Keratinocyte (primary cell): ENCODE measurements around the gene FOXJ3. TPM values are rescaled to one million over a fixed set of nuclear protein-coding genes. Genes with fewer than 3 reads are reported as not detected.

ENCODE experiments used
- DNase-seq: peaks from one replicate; pipeline ENCODE4 v3.0.0-alpha.2; 2011; ENCODE audit warnings: low read depth, missing footprints, low spot score
- FAIRE-seq: peaks from 2 replicates; lab custom pipeline; 2011; peaks lifted over from hg19 to GRCh38; lab: Jason Lieb, UNC
- H2AFZ ChIP-seq: 2 replicates; pipeline ENCODE4 v1.6.0; 2012; ENCODE audit warnings: low read length, control low read depth, inconsistent platforms; ENCODE audit not compliant: control insufficient read depth
- H3K27ac ChIP-seq: 2 replicates; pipeline ENCODE4 v1.5.1; 2011; ENCODE audit warnings: low read length; ENCODE audit not compliant: control insufficient read depth, insufficient read depth
- H3K27me3 ChIP-seq: 3 replicates; pipeline ENCODE4 v1.6.0; 2011; ENCODE audit warnings: low read length; ENCODE audit not compliant: control insufficient read depth, insufficient read depth; ENCODE audit errors: extremely low read depth
- H3K36me3 ChIP-seq, 2 experiments: 2 replicates in 1 of 2; 3 replicates in 1 of 2; pipeline ENCODE4 v1.5.1; 2011; ENCODE audit warnings: low read length in 2 of 2, mild to moderate bottlenecking in 1 of 2; ENCODE audit not compliant: control insufficient read depth in 2 of 2, insufficient read depth in 2 of 2; ENCODE audit errors: extremely low read depth in 1 of 2
- H3K4me1 ChIP-seq: 3 replicates; pipeline ENCODE4 v1.5.1; 2011; ENCODE audit warnings: low read length; ENCODE audit not compliant: control insufficient read depth, insufficient read depth; ENCODE audit errors: extremely low read depth
- H3K4me2 ChIP-seq: 3 replicates; pipeline ENCODE4 v1.6.0; 2011; ENCODE audit warnings: low read depth, low read length; ENCODE audit not compliant: control insufficient read depth, insufficient read depth; ENCODE audit errors: extremely low read depth
- H3K4me3 ChIP-seq, 3 experiments: fragments of 200-600 bp in 1 of 3; sonication (generic) in 1 of 3; 2 replicates in 2 of 3; 3 replicates in 1 of 3; pipeline ENCODE4 v1.5.1; 2011 to 2016; ENCODE audit warnings: low read length in 3 of 3, mild to moderate bottlenecking in 3 of 3, control low read depth in 2 of 3, inconsistent platforms in 1 of 3, low read depth in 1 of 3, mixed read lengths in 1 of 3, mixed run types in 1 of 3, moderate library complexity in 1 of 3; ENCODE audit not compliant: control insufficient read depth in 2 of 3, insufficient read depth in 2 of 3; ENCODE audit errors: extremely low read depth in 1 of 3
- H3K79me2 ChIP-seq: 2 replicates; pipeline ENCODE4 v1.6.0; 2012; ENCODE audit warnings: low read length; ENCODE audit not compliant: control insufficient read depth, insufficient read depth
- H3K9ac ChIP-seq: 3 replicates; pipeline ENCODE4 v1.6.0; 2011; ENCODE audit warnings: low read length; ENCODE audit not compliant: control insufficient read depth, insufficient read depth; ENCODE audit errors: extremely low read depth
- H3K9me1 ChIP-seq: 3 replicates; pipeline ENCODE4 v1.6.0; 2011; ENCODE audit warnings: low read length; ENCODE audit not compliant: control insufficient read depth, insufficient read depth; ENCODE audit errors: extremely low read depth
- H3K9me3 ChIP-seq: 2 replicates; pipeline ENCODE4 v1.5.1; 2012; ENCODE audit warnings: low read depth, low read length; ENCODE audit not compliant: control insufficient read depth
- H4K20me1 ChIP-seq: 3 replicates; pipeline ENCODE4 v1.6.0; 2011; ENCODE audit warnings: low read length; ENCODE audit not compliant: control insufficient read depth, insufficient read depth; ENCODE audit errors: extremely low read depth
- EZH2 ChIP-seq: IDR thresholded peaks from one replicate; pipeline ENCODE4 v1.6.1; 2012; ENCODE audit warnings: inconsistent platforms, mild to moderate bottlenecking, low read length, moderate library complexity
- dilution Hi-C: fragments of 300-500 bp; cut with MboI; formaldehyde crosslinking; loops from one replicate; pipeline ENCODE4 v1.7.0; 2020; ENCODE audit warnings: low sequenced_read_pairs; ENCODE audit not compliant: extremely low pct_ligation_motif_present
- polyA plus RNA-seq, 5 experiments: library from polyadenylated mRNA; depleted of rRNA in 3 of 5; stranded (reverse) in 3 of 5; stranded (forward) in 1 of 5; unstranded in 1 of 5; fragments of >200 nt; gene quantifications; 1 replicate in 1 of 5; 2 replicates in 3 of 5; 3 replicates in 1 of 5; pipeline versions ENCODE4 v1.2.1 to v1.2.3, GENCODE V29; 2011 to 2012; ENCODE audit warnings: missing spikeins in 2 of 5, low read depth in 1 of 5, low replicate concordance in 1 of 5
- TF ChIP-seq, protein P1 (sequence below), 3 experiments: IDR thresholded peaks in 1 of 3; conservative IDR thresholded peaks in 1 of 3; optimal IDR thresholded peaks in 1 of 3; 2 replicates in 2 of 3; 3 replicates in 1 of 3; pipeline versions ENCODE3 to v1.5.1; 2011; ENCODE audit warnings: low read length in 3 of 3, mild to moderate bottlenecking in 3 of 3, moderate library complexity in 2 of 3, control low read depth in 1 of 3, inconsistent platforms in 1 of 3; ENCODE audit not compliant: insufficient read depth in 2 of 3; ENCODE audit errors: extremely low read depth in 1 of 3

Gene FOXJ3
- polyA plus RNA-seq, 1 donor (not counting 4 experiments of a cell fraction or from before 2014, with no cell fraction given) = 40.2 TPM

DNA sequence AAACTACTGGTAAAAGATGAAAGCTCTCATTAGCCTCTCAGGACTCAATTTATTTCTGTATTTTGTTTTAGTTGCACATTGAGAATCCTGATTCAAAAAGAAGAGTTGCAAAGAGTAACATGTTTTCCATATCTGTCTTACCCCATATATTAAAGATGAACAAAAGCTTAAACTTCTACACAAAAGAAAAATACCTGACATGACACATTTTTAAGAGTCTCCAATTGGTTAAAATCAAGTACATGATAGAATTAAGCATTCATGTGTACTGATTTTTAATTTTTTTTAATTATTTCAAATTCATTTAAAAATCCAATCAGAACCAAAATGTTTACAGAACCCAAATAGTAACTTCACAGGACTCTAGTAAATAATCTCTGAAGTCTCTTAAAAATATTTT lies 72.0 kb downstream of the FOXJ3 start:
- H3K9me1 ChIP-seq = peaks cover 5% of the 10 kb centered on the region
- H4K20me1 ChIP-seq = peaks cover 10% of the 10 kb centered on the region
- no peaks in the 10 kb centered on the region for H3K27me3 ChIP-seq
- no peaks in the 10 kb centered on the region for H3K36me3 ChIP-seq
- no peaks in the 10 kb centered on the region for H3K9me3 ChIP-seq
- peaks cover 8% of the 10 kb centered on the region for H3K4me1 ChIP-seq
- no peak for FAIRE-seq
- H3K9ac ChIP-seq = no peak overlapping the region
- no peak overlapping the region for H3K4me3 ChIP-seq
- dilution Hi-C loops = no loop called here
- no peak for DNase-seq
- H3K27ac ChIP-seq = no peak overlapping the region
- H2AFZ ChIP-seq = no peak overlapping the region
- no peak for TF ChIP-seq EZH2
- TF ChIP-seq, protein P1, sequence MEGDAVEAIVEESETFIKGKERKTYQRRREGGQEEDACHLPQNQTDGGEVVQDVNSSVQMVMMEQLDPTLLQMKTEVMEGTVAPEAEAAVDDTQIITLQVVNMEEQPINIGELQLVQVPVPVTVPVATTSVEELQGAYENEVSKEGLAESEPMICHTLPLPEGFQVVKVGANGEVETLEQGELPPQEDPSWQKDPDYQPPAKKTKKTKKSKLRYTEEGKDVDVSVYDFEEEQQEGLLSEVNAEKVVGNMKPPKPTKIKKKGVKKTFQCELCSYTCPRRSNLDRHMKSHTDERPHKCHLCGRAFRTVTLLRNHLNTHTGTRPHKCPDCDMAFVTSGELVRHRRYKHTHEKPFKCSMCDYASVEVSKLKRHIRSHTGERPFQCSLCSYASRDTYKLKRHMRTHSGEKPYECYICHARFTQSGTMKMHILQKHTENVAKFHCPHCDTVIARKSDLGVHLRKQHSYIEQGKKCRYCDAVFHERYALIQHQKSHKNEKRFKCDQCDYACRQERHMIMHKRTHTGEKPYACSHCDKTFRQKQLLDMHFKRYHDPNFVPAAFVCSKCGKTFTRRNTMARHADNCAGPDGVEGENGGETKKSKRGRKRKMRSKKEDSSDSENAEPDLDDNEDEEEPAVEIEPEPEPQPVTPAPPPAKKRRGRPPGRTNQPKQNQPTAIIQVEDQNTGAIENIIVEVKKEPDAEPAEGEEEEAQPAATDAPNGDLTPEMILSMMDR (optimal IDR thresholded peaks at IDR 0.05 in 1 of 3, IDR thresholded peaks at IDR 0.05 in 1 of 3, conservative IDR thresholded peaks at IDR 0.05 in 1 of 3; ENCODE audit: extremely low read depth in 1 of 3, insufficient read depth in 2 of 3, low read length in 3 of 3) = no peak
- peaks cover 55% of the 10 kb centered on the region for H3K79me2 ChIP-seq
- H3K4me2 ChIP-seq = no peak overlapping the region

DNA sequence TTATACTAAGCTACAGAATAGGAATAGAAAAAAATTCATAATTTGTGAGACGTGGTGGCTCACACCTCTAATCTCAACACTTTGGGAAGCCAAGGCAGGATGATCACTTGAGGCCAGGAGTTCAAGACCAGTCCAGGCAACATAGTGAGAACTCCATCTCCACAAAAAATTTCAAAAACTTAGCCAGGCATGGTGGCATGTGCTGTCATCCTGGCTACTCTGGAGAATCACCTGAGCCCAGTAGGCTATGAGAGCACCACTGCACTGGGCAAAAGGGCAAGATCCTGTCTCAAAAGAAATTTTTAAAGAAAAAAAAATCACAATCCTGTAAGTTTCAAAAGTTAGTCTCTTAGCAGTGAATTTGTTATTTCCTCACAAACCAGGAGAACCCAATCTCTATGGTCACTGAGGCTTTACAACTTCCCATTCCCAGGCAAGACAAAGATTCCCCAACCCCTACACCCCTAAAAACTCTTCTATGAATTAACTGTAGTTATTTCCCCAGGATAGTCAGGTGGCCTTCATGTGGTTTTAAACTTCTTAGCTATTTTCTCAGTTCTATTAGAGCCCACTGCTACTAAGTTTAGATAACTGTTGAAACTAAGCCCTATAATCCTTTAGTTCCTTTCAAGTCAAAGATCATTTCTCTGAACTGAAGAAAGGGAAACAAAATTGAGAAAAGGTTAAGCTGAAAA lies 74.5 kb downstream of the FOXJ3 start:
- H3K79me2 ChIP-seq = peaks cover 55% of the 10 kb centered on the region
- H3K27ac ChIP-seq = no peak overlapping the region
- no peak for FAIRE-seq

More for the DNA sequence above, 74.5 kb downstream of the FOXJ3 start:
- no peaks in the 10 kb centered on the region for H3K27me3 ChIP-seq
- no peaks in the 10 kb centered on the region for H3K4me1 ChIP-seq
- H3K9me1 ChIP-seq = no peaks in the 10 kb centered on the region
- H3K9me3 ChIP-seq = no peaks in the 10 kb centered on the region
- H4K20me1 ChIP-seq = peaks cover 5% of the 10 kb centered on the region
- DNase-seq = no peak
- no peak overlapping the region for H2AFZ ChIP-seq
- dilution Hi-C loops = no loop called here
- no peak overlapping the region for H3K4me3 ChIP-seq
- H3K36me3 ChIP-seq = no peaks in the 10 kb centered on the region
- TF ChIP-seq, protein P1 (optimal IDR thresholded peaks at IDR 0.05 in 1 of 3, IDR thresholded peaks at IDR 0.05 in 1 of 3, conservative IDR thresholded peaks at IDR 0.05 in 1 of 3; ENCODE audit: extremely low read depth in 1 of 3, insufficient read depth in 2 of 3, low read length in 3 of 3) = no peak
- no peak overlapping the region for H3K4me2 ChIP-seq
- no peak overlapping the region for H3K9ac ChIP-seq
